Activated naive CD4-positive, alpha-beta T cell (primary cell): ENCODE measurements around the gene SYNGAP1.
A peak's percentile ranks its signal among the peaks of the same experiment; 100 is the strongest.

Experiments used
- DNase-seq, 4 experiments: peaks; one replicate each; lab custom pipeline; 2025; lab: John Stamatoyannopoulos, UW

SYNGAP1 gene

GRCh38 chr6:33438978-33439594, 19.2 kb downstream of the SYNGAP1 start:
- DNase-seq = no peak

GRCh38 chr6:33439956-33440648, 20.2 kb downstream of the SYNGAP1 start:
- no peak for DNase-seq

- no peak for DNase-seq
Measured at GRCh38 chr6:33440649-33441309, 20.9 kb downstream of the SYNGAP1 start.

GRCh38 chr6:33441457-33441856, 21.6 kb downstream of the SYNGAP1 start:
- DNase-seq = no peak

- DNase-seq = no peak
Measured at GRCh38 chr6:33442283-33442682, 22.4 kb downstream of the SYNGAP1 start.

- no peak for DNase-seq
Measured at GRCh38 chr6:33443025-33443424, 23.2 kb downstream of the SYNGAP1 start.

GRCh38 chr6:33443619-33444504, 24.0 kb downstream of the SYNGAP1 start:
- DNase-seq = no peak

GRCh38 chr6:33445119-33445603, 25.3 kb downstream of the SYNGAP1 start:
- DNase-seq = no peak

- no peak for DNase-seq
Measured at GRCh38 chr6:33446356-33446755, 26.5 kb downstream of the SYNGAP1 start.

GRCh38 chr6:33450434-33450833, 30.6 kb downstream of the SYNGAP1 start:
- no peak for DNase-seq

- no peak for DNase-seq
Measured at GRCh38 chr6:33451606-33452005, 31.7 kb downstream of the SYNGAP1 start.

- no peak for DNase-seq
Measured at GRCh38 chr6:33452496-33452895, 32.6 kb downstream of the SYNGAP1 start.

GRCh38 chr6:33453393-33454008, 33.6 kb downstream of the SYNGAP1 start:
- no peak for DNase-seq

GRCh38 chr6:33454009-33454946, 34.4 kb downstream of the SYNGAP1 start, which contains the start of gene ZBTB9:
TSS of gene ZBTB9 (plus strand) at chr6:33454576. CDS start at chr6:33455101, 525 bp downstream.
- DNase-seq = peak; percentile 76 to 88 (median 76)

GRCh38 chr6:33455051-33455450, 35.2 kb downstream of the SYNGAP1 start:
- DNase-seq = no peak

- no peak for DNase-seq
Measured at GRCh38 chr6:33456156-33456555, 36.3 kb downstream of the SYNGAP1 start.

GRCh38 chr6:33458676-33459075, 38.8 kb downstream of the SYNGAP1 start:
- DNase-seq = no peak

GRCh38 chr6:33459226-33459625, 39.4 kb downstream of the SYNGAP1 start:
- DNase-seq = no peak

- no peak for DNase-seq
Measured at GRCh38 chr6:33466075-33466735, 46.3 kb downstream of the SYNGAP1 start.

- DNase-seq = no peak
Measured at GRCh38 chr6:33467091-33467490, 47.2 kb downstream of the SYNGAP1 start.
